ENCODE results near the gene DNAH11. TPM values are rescaled to one million over a fixed set of nuclear protein-coding genes. Genes with fewer than 3 reads are reported as not detected.

DNAH11 gene
- total and polyA plus RNA-seq, 2 of the 8 experiments (the other 6 are each of a cell fraction or from before 2014, with no cell fraction given) = 1.8 to 4.9 TPM

DNA sequence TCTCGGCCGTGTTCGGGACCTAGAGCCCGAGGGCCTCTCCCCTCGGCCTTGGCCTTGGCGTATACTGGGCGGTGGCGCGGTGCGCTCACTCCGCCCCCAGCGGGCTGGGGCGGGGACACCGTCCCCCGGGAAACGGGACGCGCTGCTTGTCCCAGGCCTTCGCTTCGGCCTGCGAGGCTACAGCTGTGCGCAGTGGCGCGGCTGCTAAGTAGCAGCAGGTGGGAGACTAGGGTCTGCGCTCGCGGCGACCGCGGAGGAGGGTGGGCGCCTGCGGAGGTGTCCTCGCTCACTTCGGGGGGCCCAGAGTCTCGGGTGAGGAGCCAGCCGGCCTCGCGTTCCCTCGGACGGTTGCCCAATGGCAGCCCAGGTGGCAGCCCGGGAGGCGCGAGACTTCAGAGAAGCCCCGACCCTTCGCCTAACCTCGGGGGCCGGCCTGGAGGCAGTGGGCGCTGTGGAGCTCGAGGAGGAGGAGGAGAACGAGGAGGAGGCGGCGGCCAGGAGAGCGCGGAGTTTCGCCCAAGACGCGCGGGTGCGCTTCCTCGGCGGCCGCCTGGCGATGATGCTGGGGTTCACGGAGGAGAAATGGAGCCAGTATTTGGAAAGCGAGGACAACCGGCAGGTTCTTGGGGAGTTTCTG lies at the start of gene DNAH11 (continued):
- TF ChIP-seq USF2 (IDR thresholded peaks at IDR 0.05; ENCODE audit: low read length) = no peak
- 0 out of 2 replicates have a peak, but pooled peaks have one; percentile 71 for TF ChIP-seq RBBP5 (IDR thresholded peaks at IDR 0.05; ENCODE audit: borderline replicate concordance, low read depth, low read length)
- TF ChIP-seq RXRA (IDR thresholded peaks at IDR 0.05; ENCODE audit: insufficient read depth, low read depth, low read length) = no peak
- TF ChIP-seq KDM5A (IDR thresholded peaks at IDR 0.05; ENCODE audit: low read length) = no peak
- no peak for TF ChIP-seq CBX5 (IDR thresholded peaks at IDR 0.05; ENCODE audit: low read depth, low read length)
- no peak for TF ChIP-seq YY1 (IDR thresholded peaks at IDR 0.05; ENCODE audit: low read depth, low read length)
- TF ChIP-seq CBX8 (IDR thresholded peaks at IDR 0.05; ENCODE audit: borderline replicate concordance, low read depth, low read length) = no peak
- TF ChIP-seq, protein P1, sequence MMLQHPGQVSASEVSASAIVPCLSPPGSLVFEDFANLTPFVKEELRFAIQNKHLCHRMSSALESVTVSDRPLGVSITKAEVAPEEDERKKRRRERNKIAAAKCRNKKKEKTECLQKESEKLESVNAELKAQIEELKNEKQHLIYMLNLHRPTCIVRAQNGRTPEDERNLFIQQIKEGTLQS (IDR thresholded peaks at IDR 0.05; ENCODE audit: insufficient read depth, low read depth, low read length) = no peak
- TF ChIP-seq CREB1 (IDR thresholded peaks at IDR 0.05) = no peak
- no peak for TF ChIP-seq ZNF274 (IDR thresholded peaks at IDR 0.05; ENCODE audit: borderline replicate concordance, extremely low read depth, low read length)
- no peak for TF ChIP-seq HDAC6 (IDR thresholded peaks at IDR 0.05; ENCODE audit: low read depth, low read length)
- TF ChIP-seq CTBP2 (IDR thresholded peaks at IDR 0.05; ENCODE audit: borderline replicate concordance, insufficient read depth, insufficient read length, low read length) = no peak
- TF ChIP-seq SRF (IDR thresholded peaks at IDR 0.05; ENCODE audit: low read depth, low read length) = no peak
- TF ChIP-seq MAFK (IDR thresholded peaks at IDR 0.05; ENCODE audit: low read depth, low read length) = no peak
- TF ChIP-seq TBP (IDR thresholded peaks at IDR 0.05; ENCODE audit: low read depth, low read length) = peak; percentile 41
- TF ChIP-seq KDM1A (IDR thresholded peaks at IDR 0.05; ENCODE audit: borderline replicate concordance, low read length) = no peak
- no peak; a peak in 1 of 4 replicates for TF ChIP-seq RAD21 (IDR thresholded peaks at IDR 0.05 in 1 of 2, conservative IDR thresholded peaks at IDR 0.05 in 1 of 2; ENCODE audit: low read depth in 2 of 2, low read length in 2 of 2)
- no peak for TF ChIP-seq EP300 (IDR thresholded peaks at IDR 0.05; ENCODE audit: borderline replicate concordance in 1 of 2, low read depth in 2 of 2, low read length in 2 of 2)
- peak; percentile 62; the same call in 1 of the 2 replicates for TF ChIP-seq MAX (IDR thresholded peaks at IDR 0.05)
